NCI-H2029 treated with DMSO at 0.1 percent for 48 hours (cell line): ENCODE results near the gene AQP2.

ENCODE experiments used
- DNase-seq: peaks from one replicate; lab custom pipeline; 2025; lab: John Stamatoyannopoulos, UW

The AQP2 gene

GRCh38 chr12:49920241-49920914 is 30.2 kb upstream of the AQP2 start:
- DNase-seq: no peak

- DNase-seq: no peak
Observed at GRCh38 chr12:49920915-49921286, 29.6 kb upstream of the AQP2 start.

GRCh38 chr12:49921299-49921698 is 29.2 kb upstream of the AQP2 start:
- no peak for DNase-seq

- DNase-seq: no peak
Observed at GRCh38 chr12:49921936-49922335, 28.6 kb upstream of the AQP2 start.

GRCh38 chr12:49922349-49923034 is 28.0 kb upstream of the AQP2 start:
- no peak for DNase-seq

- no peak for DNase-seq
Observed at GRCh38 chr12:49923035-49923644, 27.4 kb upstream of the AQP2 start.

GRCh38 chr12:49923880-49924556 is 26.5 kb upstream of the AQP2 start:
- no peak for DNase-seq

GRCh38 chr12:49924628-49925246 is 25.8 kb upstream of the AQP2 start:
- DNase-seq: no peak

GRCh38 chr12:49925433-49926204 is 24.9 kb upstream of the AQP2 start:
- no peak for DNase-seq

- DNase-seq: no peak
Observed at GRCh38 chr12:49928471-49928870, 22.1 kb upstream of the AQP2 start.

- no peak for DNase-seq
Observed at GRCh38 chr12:49929581-49929980, 21.0 kb upstream of the AQP2 start.

- no peak for DNase-seq
Observed at GRCh38 chr12:49930515-49931288, 19.8 kb upstream of the AQP2 start.

GRCh38 chr12:49932023-49932422 is 18.5 kb upstream of the AQP2 start:
- no peak for DNase-seq

- DNase-seq: no peak
Observed at GRCh38 chr12:49932533-49933130, 17.9 kb upstream of the AQP2 start.

- DNase-seq: no peak
Observed at GRCh38 chr12:49933796-49934195, 16.7 kb upstream of the AQP2 start.

- no peak for DNase-seq
Observed at GRCh38 chr12:49934505-49934904, 16.0 kb upstream of the AQP2 start.

- DNase-seq: no peak
Observed at GRCh38 chr12:49936925-49937324, 13.6 kb upstream of the AQP2 start.

GRCh38 chr12:49937639-49938300 is 12.8 kb upstream of the AQP2 start:
- no peak for DNase-seq

GRCh38 chr12:49939307-49939706 is 11.2 kb upstream of the AQP2 start:
- DNase-seq: no peak

- no peak for DNase-seq
Observed at GRCh38 chr12:49939707-49940106, 10.8 kb upstream of the AQP2 start.
